ENCODE measurements around the gene ARFGAP3.
A peak's percentile ranks its signal among the peaks of the same experiment; 100 is the strongest.

ARFGAP3 gene

GRCh38 chr22:42860968-42861367 is 3.9 kb upstream of the ARFGAP3 start:
- no peak for DNase-seq

GRCh38 chr22:42857845-42858481 is 890 bp upstream of the ARFGAP3 start:
- DNase-seq = no peak

- no peak for DNase-seq
These were observed 751 bp downstream of the ARFGAP3 start for GRCh38 chr22:42856179-42856864.

- no peak for DNase-seq
These were observed 1.4 kb downstream of the ARFGAP3 start for GRCh38 chr22:42855721-42856120.

- no peak for DNase-seq
These were observed 1.9 kb downstream of the ARFGAP3 start for GRCh38 chr22:42855211-42855610.

GRCh38 chr22:42848941-42849550 is 8.0 kb downstream of the ARFGAP3 start:
- DNase-seq = no peak

- DNase-seq = no peak
These were observed 10.0 kb downstream of the ARFGAP3 start for GRCh38 chr22:42847110-42847509.

- DNase-seq = no peak
These were observed 12.3 kb downstream of the ARFGAP3 start for GRCh38 chr22:42844756-42845155.

- no peak for DNase-seq
These were observed 14.3 kb downstream of the ARFGAP3 start for GRCh38 chr22:42842658-42843370.

GRCh38 chr22:42841444-42841843 is 15.6 kb downstream of the ARFGAP3 start:
- no peak for DNase-seq

- DNase-seq = no peak
These were observed 19.5 kb downstream of the ARFGAP3 start for GRCh38 chr22:42837556-42837955.

- no peak for DNase-seq
These were observed 21.0 kb downstream of the ARFGAP3 start for GRCh38 chr22:42836026-42836425.

GRCh38 chr22:42834177-42834949 is 22.7 kb downstream of the ARFGAP3 start:
- no peak for DNase-seq

GRCh38 chr22:42833104-42833503 is 24.0 kb downstream of the ARFGAP3 start:
- no peak for DNase-seq

GRCh38 chr22:42831712-42832111 is 25.4 kb downstream of the ARFGAP3 start:
- DNase-seq = no peak

- DNase-seq = no peak
These were observed 26.9 kb downstream of the ARFGAP3 start for GRCh38 chr22:42830161-42830560.

- no peak for DNase-seq
These were observed 27.8 kb downstream of the ARFGAP3 start for GRCh38 chr22:42829302-42829701.

GRCh38 chr22:42825796-42826195 is 31.3 kb downstream of the ARFGAP3 start:
- no peak for DNase-seq

- DNase-seq = no peak
These were observed 35.7 kb downstream of the ARFGAP3 start for GRCh38 chr22:42821386-42821785.

- DNase-seq = peak in 1 of 2 donors; percentile 12
These were observed 36.9 kb downstream of the ARFGAP3 start for GRCh38 chr22:42820045-42820763.

- no peak for DNase-seq
These were observed 37.5 kb downstream of the ARFGAP3 start for GRCh38 chr22:42819412-42820044.

GRCh38 chr22:42817556-42817955 is 39.5 kb downstream of the ARFGAP3 start:
- no peak for DNase-seq

Data from hippocampal formation (tissue), 2 donors.